Neural progenitor cell (in vitro differentiated cells): Measurements from ENCODE around the gene KCNK1. TPM values are rescaled to one million over a fixed set of nuclear protein-coding genes. Genes with fewer than 3 reads are reported as not detected.

Source experiments
- DNase-seq: peaks from one replicate; pipeline ENCODE4 v3.0.0-alpha.2; 2016; ENCODE audit warnings: low spot score
- H2AFZ ChIP-seq: fragments of 200-600 bp; sonication (generic); replicated peaks from 2 replicates; pipeline ENCODE4 v1.6.1; 2016; ENCODE audit warnings: antibody characterized with exemption
- H3F3A ChIP-seq: fragments of 200-600 bp; sonication (generic); 2 replicates; pipeline ENCODE4 v1.6.1; 2016; ENCODE audit warnings: antibody characterized with exemption, low read depth
- H3K27ac ChIP-seq: fragments of 200-600 bp; sonication (generic); 2 replicates; pipeline ENCODE4 v1.5.1; 2016; ENCODE audit warnings: mild to moderate bottlenecking
- H3K27me3 ChIP-seq: fragments of 200-600 bp; sonication (generic); 2 replicates; pipeline ENCODE4 v1.6.1; 2016; ENCODE audit warnings: mild to moderate bottlenecking, moderate library complexity
- H3K36me3 ChIP-seq: fragments of 200-600 bp; sonication (generic); 2 replicates; pipeline ENCODE4 v1.5.1; 2016
- H3K4me1 ChIP-seq: fragments of 200-600 bp; sonication (generic); 2 replicates; pipeline ENCODE4 v1.6.1; 2016; ENCODE audit warnings: mixed run types
- H3K4me2 ChIP-seq: fragments of 200-600 bp; sonication (generic); 2 replicates; pipeline ENCODE4 v1.6.1; 2016
- H3K4me3 ChIP-seq: fragments of 200-600 bp; sonication (generic); 2 replicates; pipeline ENCODE4 v1.5.1; 2016
- H3K79me2 ChIP-seq: fragments of 200-600 bp; sonication (generic); 2 replicates; pipeline ENCODE4 v1.6.1; 2016; ENCODE audit warnings: low read depth
- H3K9ac ChIP-seq: fragments of 200-600 bp; sonication (generic); 2 replicates; pipeline ENCODE4 v1.6.1; 2016
- H3K9me3 ChIP-seq: fragments of 200-600 bp; sonication (generic); 2 replicates; pipeline ENCODE4 v1.5.1; 2016; ENCODE audit warnings: low read depth
- H4K20me1 ChIP-seq: fragments of 200-600 bp; sonication (generic); 2 replicates; pipeline ENCODE4 v1.6.1; 2016; ENCODE audit warnings: low read depth
- H3K27ac Mint-ChIP-seq: 3 replicates; pipeline ENCODE4 v1.8.0; 2021; ENCODE audit warnings: mixed read lengths
- H3K27me3 Mint-ChIP-seq: 2 replicates; pipeline ENCODE4 v1.8.0; 2022; ENCODE audit warnings: low read depth, mild to moderate bottlenecking, inconsistent platforms, moderate library complexity, mixed read lengths; ENCODE audit not compliant: insufficient read depth
- H3K36me3 Mint-ChIP-seq: 3 replicates; pipeline ENCODE4 v1.8.0; 2021; ENCODE audit warnings: mixed read lengths
- H3K4me1 Mint-ChIP-seq: 3 replicates; pipeline ENCODE4 v1.8.0; 2021; ENCODE audit warnings: mixed read lengths
- H3K4me3 Mint-ChIP-seq: 3 replicates; pipeline ENCODE4 v1.8.0; 2021; ENCODE audit warnings: mild to moderate bottlenecking, moderate library complexity, mixed read lengths
- H3K9me3 Mint-ChIP-seq: 3 replicates; pipeline ENCODE4 v1.8.0; 2020; ENCODE audit warnings: mixed read lengths
- EZH2 ChIP-seq: fragments of 200-600 bp; sonication (generic); IDR thresholded peaks from 2 replicates; pipeline ENCODE4 v1.6.1; 2017; ENCODE audit warnings: antibody characterized with exemption, mild to moderate bottlenecking, moderate library complexity
- EZH2phosphoT487 ChIP-seq: fragments of 200-600 bp; sonication (generic); IDR thresholded peaks from 2 replicates; pipeline ENCODE4 v1.6.1; 2017; ENCODE audit warnings: antibody characterized with exemption
- total RNA-seq: library from RNA; depleted of rRNA; stranded (reverse); fragments of >200 nt; gene quantifications from 2 replicates; pipeline ENCODE4 v1.2.3, GENCODE V29; 2015; ENCODE audit warnings: low replicate concordance
- TF ChIP-seq, protein P1 (sequence below): fragments of 200-600 bp; sonication (generic); IDR thresholded peaks from 2 replicates; pipeline ENCODE4 v1.5.1; 2017; ENCODE audit warnings: antibody characterized with exemption, mild to moderate bottlenecking

KCNK1 gene
- total RNA-seq, 1 donor from 2014 or later = 0.11 TPM

DNA sequence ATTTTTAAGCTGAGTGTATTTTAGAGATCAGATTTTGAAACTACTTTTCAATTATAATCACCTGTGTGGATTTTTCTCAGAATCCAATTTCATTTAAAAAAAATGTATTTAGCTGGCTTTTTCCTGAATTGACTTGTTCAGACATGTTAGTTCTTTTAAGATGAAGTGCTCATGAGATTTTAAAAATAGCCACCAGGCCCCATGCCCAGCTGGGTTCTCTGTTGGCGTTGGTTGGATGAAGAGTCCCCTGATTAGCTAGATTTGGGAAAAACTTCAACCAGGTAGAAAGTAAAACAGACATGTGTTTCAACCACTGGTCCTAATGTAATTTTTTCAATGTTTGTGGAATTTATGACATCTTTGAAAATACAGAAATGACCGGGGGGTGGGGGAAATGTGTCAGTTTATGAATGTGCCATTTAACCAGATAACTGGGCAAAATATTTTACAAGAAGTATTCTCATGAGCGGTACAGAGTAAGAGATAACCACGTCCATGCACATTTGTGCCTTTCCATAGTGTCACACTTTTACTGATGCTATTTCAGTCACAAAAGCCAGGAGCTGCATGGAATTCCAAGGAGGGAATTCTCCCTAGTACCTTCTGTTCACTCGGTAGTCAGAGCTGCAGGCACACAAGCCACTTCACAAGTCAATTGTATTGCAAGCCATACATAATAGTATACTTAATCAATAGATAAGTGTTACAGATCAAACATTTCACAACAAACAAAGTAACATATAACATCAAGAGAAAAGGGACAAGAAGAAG lies 51.1 kb downstream of the KCNK1 start:
- Histone ChIP-seq H3K4me1 (no peaks in the 10 kb centered on the region), H3K9me3 (no peaks in the 10 kb centered on the region), H3F3A (no peaks in the 10 kb centered on the region), H3K4me3 (no peak overlapping the region), H3K36me3 (no peaks in the 10 kb centered on the region), H2AFZ (no peak overlapping the region), H3K4me2 (no peak overlapping the region), H3K27me3 (no peaks in the 10 kb centered on the region), H4K20me1 (no peaks in the 10 kb centered on the region), H3K9ac (no peak overlapping the region), H3K27ac (no peak overlapping the region), H3K79me2 (no peaks in the 10 kb centered on the region)
- Mint-ChIP-seq H3K4me1 (no peaks in the 10 kb centered on the region), H3K27ac (no peak overlapping the region), H3K4me3 (no peak overlapping the region), H3K9me3 (peaks cover 2% of the 10 kb centered on the region), H3K27me3 (no peaks in the 10 kb centered on the region), H3K36me3 (no peaks in the 10 kb centered on the region)
- DNase-seq = no peak
- no peak for TF ChIP-seq EZH2phosphoT487

DNA sequence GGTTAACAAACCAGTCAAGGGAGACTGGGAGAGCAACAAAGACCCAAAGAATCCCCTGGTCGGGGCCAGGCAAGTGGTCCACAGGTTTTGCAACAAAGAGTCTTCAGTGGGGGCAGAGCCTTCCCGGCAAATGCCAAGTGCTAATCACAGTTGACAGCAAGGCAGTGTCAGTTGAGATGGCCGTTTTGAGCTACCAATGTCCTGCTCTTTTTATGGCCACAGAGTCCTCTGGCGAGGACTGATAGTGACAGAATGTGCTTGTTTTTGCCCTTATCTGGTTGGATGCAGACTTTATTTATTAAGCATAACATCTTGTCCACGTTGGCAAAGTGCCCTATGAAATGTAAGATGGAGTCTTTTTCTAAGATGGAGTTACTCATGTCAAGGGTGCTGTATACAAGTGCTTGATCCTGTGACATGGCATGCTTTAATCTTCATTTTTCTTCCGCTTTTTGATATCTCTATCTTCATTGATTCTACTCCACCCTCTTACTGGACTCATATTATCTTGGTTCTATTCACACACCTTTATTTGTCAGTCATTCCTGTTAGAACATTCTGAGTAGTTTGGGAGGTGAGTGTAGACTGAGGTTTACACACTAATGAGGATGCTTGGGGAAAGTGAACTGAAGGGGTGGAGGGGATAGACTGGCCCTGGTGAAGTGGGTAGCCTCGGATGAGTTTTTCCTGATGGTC lies 51.8 kb downstream of the KCNK1 start:
- Mint-ChIP-seq H3K9me3 (peaks cover 2% of the 10 kb centered on the region), H3K27me3 (no peaks in the 10 kb centered on the region)
- no peaks in the 10 kb centered on the region for H3K36me3 ChIP-seq

DNA sequence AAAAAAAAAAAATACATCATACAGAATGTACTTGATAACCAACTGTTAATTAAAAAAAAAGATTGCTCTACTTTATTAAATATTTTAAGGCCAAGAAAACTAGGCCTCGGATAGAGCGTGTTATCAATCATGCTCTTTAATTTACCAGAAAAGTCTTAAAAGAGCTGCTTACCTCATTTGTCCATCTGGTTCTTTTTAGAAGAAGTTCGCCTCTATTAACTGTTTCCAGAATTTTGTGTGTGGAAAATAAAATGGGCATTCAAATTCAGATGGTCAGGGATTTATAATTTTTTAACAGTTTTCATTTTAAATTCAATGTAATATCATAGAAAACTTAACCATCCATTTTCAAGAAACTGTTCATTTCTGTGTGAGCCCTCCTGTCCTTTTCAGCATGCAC lies 53.8 kb downstream of the KCNK1 start:
- H3K36me3 Mint-ChIP-seq = no peaks in the 10 kb centered on the region

More for the DNA sequence above, 51.8 kb downstream of the KCNK1 start:
- no peaks in the 10 kb centered on the region for H3K4me1 Mint-ChIP-seq
- Histone ChIP-seq H3K9me3 (no peaks in the 10 kb centered on the region), H2AFZ (no peak overlapping the region), H3K4me2 (no peak overlapping the region), H3K9ac (no peak overlapping the region), H3K4me3 (no peak overlapping the region), H3K27me3 (no peaks in the 10 kb centered on the region), H3K4me1 (no peaks in the 10 kb centered on the region), H3F3A (no peaks in the 10 kb centered on the region), H3K79me2 (no peaks in the 10 kb centered on the region), H3K27ac (no peak overlapping the region), H4K20me1 (no peaks in the 10 kb centered on the region)
- no peak overlapping the region for H3K27ac Mint-ChIP-seq
- TF ChIP-seq, protein P1, sequence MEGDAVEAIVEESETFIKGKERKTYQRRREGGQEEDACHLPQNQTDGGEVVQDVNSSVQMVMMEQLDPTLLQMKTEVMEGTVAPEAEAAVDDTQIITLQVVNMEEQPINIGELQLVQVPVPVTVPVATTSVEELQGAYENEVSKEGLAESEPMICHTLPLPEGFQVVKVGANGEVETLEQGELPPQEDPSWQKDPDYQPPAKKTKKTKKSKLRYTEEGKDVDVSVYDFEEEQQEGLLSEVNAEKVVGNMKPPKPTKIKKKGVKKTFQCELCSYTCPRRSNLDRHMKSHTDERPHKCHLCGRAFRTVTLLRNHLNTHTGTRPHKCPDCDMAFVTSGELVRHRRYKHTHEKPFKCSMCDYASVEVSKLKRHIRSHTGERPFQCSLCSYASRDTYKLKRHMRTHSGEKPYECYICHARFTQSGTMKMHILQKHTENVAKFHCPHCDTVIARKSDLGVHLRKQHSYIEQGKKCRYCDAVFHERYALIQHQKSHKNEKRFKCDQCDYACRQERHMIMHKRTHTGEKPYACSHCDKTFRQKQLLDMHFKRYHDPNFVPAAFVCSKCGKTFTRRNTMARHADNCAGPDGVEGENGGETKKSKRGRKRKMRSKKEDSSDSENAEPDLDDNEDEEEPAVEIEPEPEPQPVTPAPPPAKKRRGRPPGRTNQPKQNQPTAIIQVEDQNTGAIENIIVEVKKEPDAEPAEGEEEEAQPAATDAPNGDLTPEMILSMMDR = no peak
- TF ChIP-seq EZH2 (no peak), EZH2phosphoT487 (no peak)
- no peak for DNase-seq
- H3K36me3 Mint-ChIP-seq = no peaks in the 10 kb centered on the region
- no peak overlapping the region for H3K4me3 Mint-ChIP-seq

More for the DNA sequence above, 53.8 kb downstream of the KCNK1 start:
- Histone ChIP-seq H3F3A (no peaks in the 10 kb centered on the region), H3K27me3 (no peaks in the 10 kb centered on the region), H2AFZ (no peak overlapping the region), H3K4me2 (no peak overlapping the region), H3K79me2 (no peaks in the 10 kb centered on the region), H4K20me1 (no peaks in the 10 kb centered on the region), H3K9me3 (no peaks in the 10 kb centered on the region), H3K27ac (no peak overlapping the region), H3K9ac (no peak overlapping the region), H3K4me3 (no peak overlapping the region), H3K4me1 (no peaks in the 10 kb centered on the region), H3K36me3 (no peaks in the 10 kb centered on the region)
- DNase-seq = no peak
- peaks cover 2% of the 10 kb centered on the region for H3K9me3 Mint-ChIP-seq
- no peak overlapping the region for H3K4me3 Mint-ChIP-seq
- H3K27me3 Mint-ChIP-seq = no peaks in the 10 kb centered on the region
- no peak for TF ChIP-seq EZH2
- TF ChIP-seq, protein P1 = no peak
- no peak for TF ChIP-seq EZH2phosphoT487
- no peak overlapping the region for H3K27ac Mint-ChIP-seq
- H3K4me1 Mint-ChIP-seq = no peaks in the 10 kb centered on the region
